NOMO-1 treated with DMSO at 0.1 percent for 48 hours (cell line): Measurements from ENCODE around the gene CD86.
A peak's percentile ranks its signal among the peaks of the same experiment; 100 is the strongest.
"Not testable (repeated sequence)": the region's sequence is repeated elsewhere in the genome, so short reads cannot be mapped to it uniquely, and the experiment has no call there.

Source experiments
- DNase-seq: peaks from one replicate; lab custom pipeline; 2025; ENCODE audit not compliant: unreplicated experiment; lab: John Stamatoyannopoulos, UW

CD86 gene

DNA sequence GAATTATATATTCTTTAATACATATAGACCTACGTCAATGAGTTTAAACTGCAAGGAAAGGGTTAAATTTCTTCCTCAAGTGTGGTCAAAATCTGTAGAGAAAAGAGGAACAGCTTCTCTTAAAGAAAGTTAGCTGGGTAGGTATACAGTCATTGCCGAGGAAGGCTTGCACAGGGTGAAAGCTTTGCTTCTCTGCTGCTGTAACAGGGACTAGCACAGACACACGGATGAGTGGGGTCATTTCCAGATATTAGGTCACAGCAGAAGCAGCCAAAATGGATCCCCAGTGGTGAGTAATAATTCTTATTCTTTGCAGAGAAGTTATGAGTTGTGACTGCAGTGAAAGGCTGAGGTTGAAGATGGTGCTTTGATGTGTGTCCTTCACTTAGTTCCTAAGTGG is at the start of gene CD86:
Gene CD86 (plus strand): TSS at position 148 of the 400 bp plus-strand sequence. CDS start 128 bp downstream, at position 276.
- peak; percentile 95 for DNase-seq

DNA sequence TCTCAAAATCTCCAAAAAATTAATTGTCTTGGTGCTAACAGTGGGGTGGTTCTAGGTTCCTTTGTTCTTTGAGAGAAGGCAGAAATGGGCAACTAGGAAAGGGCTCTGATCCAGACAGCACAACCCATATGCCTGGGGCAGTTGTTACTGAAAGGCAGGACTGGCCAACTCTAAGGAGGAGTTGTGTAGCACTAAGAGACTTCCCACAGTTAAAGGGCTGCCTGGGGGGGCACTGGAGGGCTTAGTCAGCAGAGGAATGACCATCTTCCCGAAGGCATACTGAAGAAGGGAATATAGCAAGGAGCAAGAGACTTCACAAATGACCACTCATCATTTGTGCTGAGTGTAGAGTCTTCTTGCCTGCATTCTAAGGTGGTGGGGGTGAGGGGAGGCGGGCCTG is 48.9 kb upstream of the CD86 start:
- no peak for DNase-seq

- no peak for DNase-seq
These were observed 47.0 kb upstream of the CD86 start for GRCh38 chr3:122008166-122008565.

GRCh38 chr3:122010506-122010905 is 44.7 kb upstream of the CD86 start:
- DNase-seq: no peak

DNA sequence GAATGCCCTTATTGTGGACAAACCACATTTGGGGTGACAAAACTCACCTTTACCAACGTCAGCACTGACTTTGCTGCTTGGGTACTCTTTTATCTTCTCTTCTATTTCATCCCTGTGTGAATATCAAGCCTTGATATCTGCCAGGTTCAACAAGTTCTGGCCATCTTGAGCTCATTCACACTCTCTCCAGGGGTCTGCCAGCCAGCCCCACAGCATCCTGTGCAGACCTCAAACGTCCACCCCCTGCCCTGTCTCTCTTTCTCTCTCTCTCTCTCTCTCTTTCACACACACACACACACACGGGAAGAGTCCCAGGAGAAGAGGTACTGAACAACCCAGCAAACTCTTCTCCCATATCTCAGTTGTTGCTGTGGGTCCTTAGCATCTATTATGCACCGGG is 43.8 kb upstream of the CD86 start:
- no peak for DNase-seq

DNA sequence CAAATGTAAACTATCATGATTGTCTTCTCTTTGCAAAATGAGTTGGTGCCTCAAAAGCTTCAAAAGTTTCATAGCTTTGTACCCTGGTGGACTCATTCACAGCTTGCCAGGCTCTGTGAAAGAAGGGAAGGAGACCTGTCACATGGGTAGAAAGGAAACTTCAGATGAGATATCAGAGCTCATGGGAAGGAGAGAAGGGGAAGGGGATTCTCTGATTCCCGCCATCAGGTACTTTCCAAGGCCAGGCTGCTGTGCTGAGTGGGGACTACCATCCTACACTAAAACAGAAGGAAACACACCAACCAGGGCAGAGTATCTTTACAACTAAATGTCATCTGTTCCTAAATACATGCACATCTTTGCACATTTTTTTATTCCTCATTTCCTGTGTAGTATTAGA is 42.3 kb upstream of the CD86 start:
- DNase-seq: no peak

DNA sequence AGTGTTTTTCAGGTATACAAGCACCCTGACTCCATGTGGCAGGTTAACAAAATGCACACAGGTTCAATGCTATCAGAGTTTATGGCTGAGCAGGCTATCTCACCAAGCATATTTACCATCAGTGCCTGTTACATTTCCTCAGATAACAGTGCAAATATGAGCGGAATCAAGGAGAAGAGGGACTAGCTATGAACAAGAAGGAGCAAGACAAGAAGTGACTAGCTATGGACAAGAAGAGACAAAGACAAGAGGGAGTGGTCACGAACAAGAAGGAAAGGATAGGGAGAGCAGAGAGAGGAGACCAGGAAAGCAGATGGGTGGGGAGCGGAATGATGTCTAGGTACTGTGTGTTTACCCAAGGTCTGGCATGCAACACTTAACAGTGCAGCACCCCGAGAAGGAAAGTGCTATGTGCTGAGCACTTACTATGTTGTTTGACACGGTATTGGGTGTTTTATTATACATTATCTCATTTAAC is 41.7 kb upstream of the CD86 start:
- DNase-seq: no peak

DNA sequence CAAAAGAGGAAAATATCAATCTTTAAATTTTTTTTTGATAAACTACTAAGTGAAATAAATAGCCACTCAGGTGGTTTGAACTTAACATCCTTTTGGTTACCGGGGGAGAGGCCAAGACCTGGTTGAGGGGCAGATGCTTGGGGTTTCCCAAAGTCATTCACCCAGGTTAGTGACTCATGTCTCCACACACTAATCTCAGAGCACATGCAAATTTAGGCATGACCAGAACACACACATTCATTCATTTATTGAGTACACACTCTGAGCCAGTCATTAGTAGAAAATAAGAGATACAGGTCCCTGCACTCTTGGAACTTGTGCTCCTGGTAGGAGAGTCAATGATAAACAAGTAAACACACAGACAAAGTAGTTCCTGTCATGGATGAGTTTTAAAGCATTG is 40.4 kb upstream of the CD86 start:
- no peak for DNase-seq

GRCh38 chr3:122019493-122019892 is 35.7 kb upstream of the CD86 start:
- DNase-seq: peak; percentile 34

- no peak for DNase-seq
These were observed 34.1 kb upstream of the CD86 start for GRCh38 chr3:122021037-122021436.

DNA sequence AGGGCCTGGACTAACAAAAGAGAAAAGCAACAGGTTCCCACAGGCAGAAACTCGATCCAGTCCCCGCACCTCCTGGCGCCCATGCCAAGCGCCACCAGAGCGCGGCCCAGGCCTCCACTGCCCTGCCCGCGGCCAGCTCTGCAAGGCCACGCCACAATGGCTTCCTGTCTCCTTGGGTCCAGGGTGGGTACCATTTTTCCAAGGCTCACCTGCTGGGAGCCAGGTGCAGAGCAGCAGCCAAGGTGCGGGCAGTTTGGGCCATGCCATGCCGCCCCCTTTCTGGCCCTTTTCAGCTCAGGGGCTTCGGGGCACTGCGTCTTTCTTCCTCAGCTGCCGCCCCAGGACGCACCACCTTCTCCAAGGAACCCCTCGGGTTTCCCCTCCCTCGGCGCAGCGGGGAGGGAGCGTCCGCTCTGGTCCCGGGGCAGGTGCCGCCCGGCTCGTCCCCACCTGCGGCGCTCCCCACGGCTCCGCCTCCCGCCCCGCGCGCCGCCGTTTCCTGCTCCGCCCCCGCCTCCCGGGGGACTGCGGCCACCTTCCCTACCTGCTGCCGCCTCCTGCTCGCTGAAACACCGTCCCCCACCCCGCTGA is 33.3 kb upstream of the CD86 start, which contains the start of gene ILDR1:
Gene ILDR1 (minus strand): TSS at position 437 of the 591 bp plus-strand sequence. CDS start 170 bp downstream, at position 267.
- DNase-seq: no peak

- DNase-seq: peak; percentile 23
These were observed 31.7 kb upstream of the CD86 start for GRCh38 chr3:122023335-122023910.

DNA sequence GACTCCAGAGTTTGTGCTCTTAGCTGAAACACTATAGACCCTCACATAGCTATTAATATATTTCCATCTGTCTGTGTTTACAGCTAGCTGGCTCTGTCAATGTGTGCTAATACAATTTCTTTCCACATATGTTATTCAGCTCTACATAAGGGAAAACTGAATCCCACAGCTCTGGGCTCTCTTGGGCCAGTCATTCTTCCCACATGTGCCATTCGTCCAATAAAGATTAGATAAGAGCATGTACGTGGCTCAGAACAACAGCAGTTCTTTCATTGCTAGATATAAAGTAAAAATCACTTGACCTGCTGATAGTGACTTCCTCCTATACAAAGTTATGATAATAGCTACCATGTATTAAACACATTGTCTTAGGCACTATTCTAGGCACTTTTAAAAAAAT is 30.4 kb upstream of the CD86 start:
- no peak for DNase-seq

- DNase-seq: no peak
These were observed 29.9 kb upstream of the CD86 start for GRCh38 chr3:122025296-122025695.

- no peak for DNase-seq
These were observed 24.6 kb upstream of the CD86 start for GRCh38 chr3:122030381-122031122.

GRCh38 chr3:122031123-122031468 is 24.1 kb upstream of the CD86 start:
- no peak for DNase-seq

DNA sequence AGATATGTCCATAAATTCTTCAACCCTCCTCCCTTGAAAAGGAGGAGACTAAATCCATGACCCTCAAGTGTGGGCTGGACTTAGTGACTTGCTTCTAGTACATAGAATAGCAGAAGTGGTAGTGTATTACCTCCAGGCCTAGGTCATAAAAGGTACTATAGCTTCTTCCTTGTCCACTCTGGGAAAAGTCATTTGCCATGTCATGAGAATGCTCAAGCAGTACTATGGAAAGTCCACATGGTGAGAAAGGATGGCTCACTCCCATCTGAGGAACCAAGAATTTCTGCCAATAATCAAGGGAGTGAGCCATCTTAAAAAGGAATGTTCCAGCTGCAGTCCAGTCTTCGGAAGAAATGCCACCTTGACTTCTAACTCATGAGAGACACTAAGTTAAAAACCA is 22.6 kb upstream of the CD86 start:
- no peak for DNase-seq

DNA sequence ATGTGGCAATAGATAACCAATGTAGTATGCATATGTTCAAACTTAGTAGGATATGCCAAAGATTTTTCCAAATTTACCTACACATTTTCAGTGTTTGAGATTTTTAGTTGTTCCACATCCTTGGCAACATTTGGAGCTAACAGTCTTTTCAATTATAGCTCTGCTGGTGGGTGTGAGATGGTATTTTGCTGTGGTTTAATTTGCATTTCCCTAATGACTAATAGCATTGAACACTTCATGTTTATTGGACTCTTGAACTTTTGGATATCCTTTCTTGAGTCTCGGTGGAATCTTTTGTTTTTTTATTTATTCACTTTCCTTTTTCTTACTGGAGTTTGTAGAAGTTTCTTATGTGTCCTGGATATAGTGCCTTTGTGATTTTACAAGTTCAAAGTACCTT is 22.1 kb upstream of the CD86 start:
- no peak for DNase-seq

DNA sequence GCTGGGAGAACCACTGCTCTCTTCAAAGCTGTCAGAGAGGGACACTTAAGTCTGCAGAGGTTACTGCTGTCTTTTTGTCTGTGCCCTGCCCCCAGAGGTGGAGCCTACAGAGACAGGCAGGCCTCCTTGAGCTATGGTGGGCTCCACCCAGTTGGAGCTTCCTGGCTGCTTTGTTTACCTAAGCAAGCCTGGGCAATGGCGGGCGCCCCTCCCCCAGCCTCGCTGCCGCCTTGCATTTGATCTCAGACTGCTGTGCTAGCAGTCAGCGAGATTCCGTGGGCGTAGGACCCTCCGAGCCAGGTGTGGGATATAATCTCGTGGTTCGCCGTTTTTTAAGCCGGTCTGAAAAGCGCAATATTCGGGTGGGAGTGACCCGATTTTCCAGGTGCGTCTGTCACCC is 7.9 kb upstream of the CD86 start:
- DNase-seq: not testable (repeated sequence)

DNA sequence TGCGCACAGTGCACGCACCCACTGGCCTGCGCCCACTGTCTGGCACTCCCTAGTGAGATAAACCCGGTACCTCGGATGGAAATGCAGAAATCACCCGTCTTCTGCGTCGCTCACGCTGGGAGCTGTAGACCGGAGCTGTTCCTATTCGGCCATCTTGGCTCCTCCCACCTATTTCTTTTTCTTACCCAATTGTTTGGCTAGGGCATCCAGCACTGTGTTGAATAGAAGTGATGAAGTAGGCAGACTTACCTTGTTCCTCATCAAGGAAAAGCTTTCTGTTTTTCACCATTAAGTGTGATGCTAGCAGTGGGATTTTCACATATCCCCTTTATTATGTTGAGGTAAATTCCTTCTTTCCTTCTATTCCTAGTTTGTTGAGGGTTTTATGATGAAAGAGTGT is 7.4 kb upstream of the CD86 start:
- DNase-seq: not testable (repeated sequence)

GRCh38 chr3:122052968-122053367 is 2.2 kb upstream of the CD86 start:
- DNase-seq: no peak

GRCh38 chr3:122057671-122058070 is 2.5 kb downstream of the CD86 start:
- DNase-seq: peak; percentile 31
